Adrenal gland (tissue), 12 donors: ENCODE data around the gene SRRT. TPM values are rescaled to one million over a fixed set of nuclear protein-coding genes. Genes with fewer than 3 reads are reported as not detected.

ENCODE experiments used
- DNase-seq, 7 donors: peaks; one replicate each; pipeline ENCODE4 v3.0.0-alpha.2; 2019 to 2020
- H3K27ac ChIP-seq, 5 donors: fragments of 200-600 bp; sonication (generic) in 4 of 5; 1 replicate in 3 of 5; 2 replicates in 2 of 5; pipeline versions ENCODE4 v1.5.1 to v1.8.0; 2016 to 2020; ENCODE audit warnings: mild to moderate bottlenecking in 1 of 5
- H3K27me3 ChIP-seq: fragments of 200-600 bp; 2 replicates; pipeline ENCODE4 v1.8.0; 2021
- H3K36me3 ChIP-seq, 2 donors: fragments of 200-600 bp; replicated peaks in 1 of 2; 1 replicate in 1 of 2; 2 replicates in 1 of 2; pipeline versions ENCODE4 v1.5.1 to v1.8.0; 2018 to 2022
- H3K4me1 ChIP-seq, 2 donors: fragments of 200-600 bp; replicated peaks in 1 of 2; 1 replicate in 1 of 2; 2 replicates in 1 of 2; pipeline versions ENCODE4 v1.5.1 to v1.8.0; 2018 to 2021
- H3K4me3 ChIP-seq, 4 donors: fragments of 200-600 bp; sonication (generic) in 3 of 4; one replicate each; pipeline ENCODE4 v1.5.1; 2016 to 2018
- H3K9me3 ChIP-seq, 3 donors: fragments of 200-600 bp; sonication (generic) in 1 of 3; replicated peaks in 1 of 3; 1 replicate in 2 of 3; 2 replicates in 1 of 3; pipeline versions ENCODE4 v1.5.1 to v1.8.0; 2016 to 2021
- POLR2A ChIP-seq, 2 donors: fragments of 450-650 bp; IDR thresholded peaks; one replicate each; pipeline ENCODE4 v1.6.1; 2017; ENCODE audit warnings: antibody characterized with exemption in 2 of 2, mild to moderate bottlenecking in 2 of 2, moderate library complexity in 1 of 2
- WGBS, 4 donors: extraction: QIAGEN DNeasy Blood & Tissue Kit in 2 of 4; methylation state at CpG; one replicate each; pipeline versions ENCODE4 v1.1.5 to v1.1.7; 2013 to 2017; 5-methylcytosine and 5-hydroxymethylcytosine counted together
- intact Hi-C, 2 donors: fragments of 100-400 bp; cut with DNase I; formaldehyde crosslinking; loops; one replicate each; pipeline versions ENCODE4 v1.14.1 to v1.15.0; 2022 to 2023
- polyA plus RNA-seq, 3 donors: library from polyadenylated mRNA; stranded (reverse); fragments of 200-250 nt in 2 of 3; fragments of 350-450 nt in 1 of 3; fragmentation: Illumina TruSeq in 1 of 3; extraction: RNeasy Lipid Tissue Mini Kit (QIAGEN cat#74804) in 1 of 3; gene quantifications; one replicate each; pipeline ENCODE4 v1.2.3, GENCODE V29; 2013 to 2014
- total RNA-seq, 9 donors: library from RNA; depleted of rRNA in 4 of 9; stranded (reverse); fragments of >200 nt in 4 of 9; fragments of 120-200 nt in 1 of 9; fragmentation: NEBNext Ultra II Directional in 1 of 9; extraction: Animal tissue kit (Norgen Biotek cat#: 25700) in 1 of 9; gene quantifications; one replicate each; pipeline versions ENCODE4 v1.1.0 to v1.2.4, GENCODE V29; 2013 to 2023
- TF ChIP-seq, protein P1 (sequence below), 6 experiments: fragments of 450-650 bp in 4 of 6; fragments of 200-600 bp in 2 of 6; sonication (generic) in 1 of 6; IDR thresholded peaks; 1 replicate in 5 of 6; 2 replicates in 1 of 6; pipeline versions ENCODE4 v1.5.1 to v1.8.0; 2016 to 2021; ENCODE audit warnings: antibody characterized with exemption in 6 of 6, mild to moderate bottlenecking in 2 of 6, moderate library complexity in 1 of 6
- donor health status: healthy with polysubstance abuse.
- donor health status: Bipolar disorder and iron deficiency.
- donor health status: DM: yes; HTN: yes; CAD: no.
- donor health status: DM: no; HTN: no; CAD: no.
- donor health status: DM: no; HTN: no; CAD: no.
- donor health status: DM: yes; HTN: yes; CAD: no.

SRRT gene
- total and polyA plus RNA-seq, 12 donors = 44.0 to 289 (median 97.1) TPM

DNA sequence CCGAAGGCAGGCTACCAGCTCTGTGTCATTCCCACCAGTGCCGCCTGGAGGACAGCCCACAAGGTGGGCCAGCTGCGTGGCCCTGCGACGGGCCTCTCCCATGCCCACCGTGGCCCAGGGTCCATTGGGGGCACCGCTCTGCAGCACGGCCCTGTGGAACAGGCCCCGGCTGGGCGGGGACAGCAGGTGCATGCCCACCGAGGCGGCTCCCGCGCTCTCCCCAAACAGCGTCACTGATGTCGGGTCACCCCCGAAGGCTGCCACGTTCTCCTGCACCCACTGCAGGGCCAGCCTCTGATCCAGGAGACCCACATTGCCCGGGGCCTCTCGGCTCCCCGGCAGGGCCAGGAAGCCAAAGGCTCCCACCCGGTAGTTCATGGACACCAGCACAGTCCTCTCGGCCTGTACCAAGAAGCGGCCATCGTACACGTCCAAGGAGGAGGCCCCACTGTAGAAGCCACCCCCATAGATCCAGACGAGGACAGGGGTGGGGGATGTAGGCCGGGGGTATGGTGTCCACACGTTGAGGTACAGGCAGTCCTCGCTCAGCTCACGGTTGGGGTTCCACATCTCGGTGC, 18.5 kb downstream of the SRRT start:
- Histone ChIP-seq H3K27me3 (peaks cover 29% of the 10 kb centered on the region), H3K36me3 (peaks cover 0 to under 1% of the 10 kb centered on the region in 2 donors), H3K9me3 (no peaks in the 10 kb centered on the region), H3K27ac (no peak overlapping the region), H3K4me1 (peaks cover 24 to 36% of the 10 kb centered on the region in 2 donors), H3K4me3 (no peak overlapping the region)
- peak in 1 of 7 donors; percentile 29 for DNase-seq
- intact Hi-C loops = loop anchor here in 1 of 2 donors (10.0 kb wide), 2 partner anchors 271 to 391 kb away; partner anchors contain the start of gene VGF
- 88 to 92% (median 91%) methylated on average over 11 to 32 of the region's 32 CpGs for WGBS, 4 donors
- no peak for TF ChIP-seq POLR2A (IDR thresholded peaks at IDR 0.05)
- TF ChIP-seq, protein P1, sequence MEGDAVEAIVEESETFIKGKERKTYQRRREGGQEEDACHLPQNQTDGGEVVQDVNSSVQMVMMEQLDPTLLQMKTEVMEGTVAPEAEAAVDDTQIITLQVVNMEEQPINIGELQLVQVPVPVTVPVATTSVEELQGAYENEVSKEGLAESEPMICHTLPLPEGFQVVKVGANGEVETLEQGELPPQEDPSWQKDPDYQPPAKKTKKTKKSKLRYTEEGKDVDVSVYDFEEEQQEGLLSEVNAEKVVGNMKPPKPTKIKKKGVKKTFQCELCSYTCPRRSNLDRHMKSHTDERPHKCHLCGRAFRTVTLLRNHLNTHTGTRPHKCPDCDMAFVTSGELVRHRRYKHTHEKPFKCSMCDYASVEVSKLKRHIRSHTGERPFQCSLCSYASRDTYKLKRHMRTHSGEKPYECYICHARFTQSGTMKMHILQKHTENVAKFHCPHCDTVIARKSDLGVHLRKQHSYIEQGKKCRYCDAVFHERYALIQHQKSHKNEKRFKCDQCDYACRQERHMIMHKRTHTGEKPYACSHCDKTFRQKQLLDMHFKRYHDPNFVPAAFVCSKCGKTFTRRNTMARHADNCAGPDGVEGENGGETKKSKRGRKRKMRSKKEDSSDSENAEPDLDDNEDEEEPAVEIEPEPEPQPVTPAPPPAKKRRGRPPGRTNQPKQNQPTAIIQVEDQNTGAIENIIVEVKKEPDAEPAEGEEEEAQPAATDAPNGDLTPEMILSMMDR (IDR thresholded peaks at IDR 0.05) = no peak

DNA sequence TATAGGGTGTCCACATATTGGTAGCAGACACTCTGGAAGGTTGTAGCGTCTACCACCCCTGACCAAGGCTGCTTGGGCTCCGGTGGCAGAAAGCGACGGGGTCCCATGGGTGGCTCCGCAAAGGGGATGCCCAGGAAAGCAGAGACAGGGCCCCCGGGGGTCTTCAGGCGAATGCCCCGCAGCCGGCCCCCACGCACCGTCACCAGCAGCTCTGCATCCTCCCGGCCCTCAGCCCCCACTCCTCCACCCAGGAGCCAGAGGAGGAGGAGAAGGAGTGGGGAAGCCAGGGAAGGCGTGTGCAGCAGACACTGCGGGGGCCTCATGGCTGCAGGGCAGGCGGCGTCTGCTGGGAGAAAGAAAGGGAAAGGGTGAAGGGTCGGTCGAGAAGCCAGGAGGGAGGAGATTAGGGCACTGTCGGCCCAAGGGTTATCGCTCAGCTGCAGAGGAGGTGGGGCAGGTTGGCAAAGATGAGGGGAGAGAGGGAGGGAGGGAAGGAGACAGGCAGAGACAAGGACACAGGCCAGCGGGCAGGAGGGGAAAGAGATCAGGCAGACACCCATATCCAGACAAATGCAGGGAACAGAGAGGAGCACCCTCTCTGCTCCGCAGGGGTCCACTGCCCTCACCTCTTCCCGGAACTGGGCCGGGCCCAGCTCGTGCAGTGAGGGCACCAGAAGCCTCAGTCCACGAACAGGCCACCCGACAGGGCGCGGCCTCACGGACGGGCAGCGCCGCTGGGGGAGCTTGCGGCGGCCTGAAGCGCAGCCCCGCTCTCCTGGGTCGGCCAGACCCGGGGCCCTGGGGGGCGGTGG, 19.2 kb downstream of the SRRT start:
- H3K36me3 ChIP-seq = no peaks in the 10 kb centered on the region
- intact Hi-C loops = loop anchor here in 1 of 2 donors (10.0 kb wide), 2 partner anchors 271 to 391 kb away; partner anchors contain the start of gene VGF
- peaks cover 17 to 29% of the 10 kb centered on the region in 2 donors for H3K4me1 ChIP-seq
- H3K27ac ChIP-seq = no peak overlapping the region
- peaks cover 29% of the 10 kb centered on the region for H3K27me3 ChIP-seq
- no peaks in the 10 kb centered on the region for H3K9me3 ChIP-seq
- peak overlapping the region in 1 of 4 donors; percentile 35 for H3K4me3 ChIP-seq
- WGBS, 4 donors = 38 to 54% (median 41%) methylated on average over 17 to 40 of the region's 40 CpGs
- TF ChIP-seq, protein P1 (IDR thresholded peaks at IDR 0.05) = no peak
- TF ChIP-seq POLR2A (IDR thresholded peaks at IDR 0.05) = no peak
- DNase-seq = peak in 2 of 7 donors; percentile 24 to 40

DNA sequence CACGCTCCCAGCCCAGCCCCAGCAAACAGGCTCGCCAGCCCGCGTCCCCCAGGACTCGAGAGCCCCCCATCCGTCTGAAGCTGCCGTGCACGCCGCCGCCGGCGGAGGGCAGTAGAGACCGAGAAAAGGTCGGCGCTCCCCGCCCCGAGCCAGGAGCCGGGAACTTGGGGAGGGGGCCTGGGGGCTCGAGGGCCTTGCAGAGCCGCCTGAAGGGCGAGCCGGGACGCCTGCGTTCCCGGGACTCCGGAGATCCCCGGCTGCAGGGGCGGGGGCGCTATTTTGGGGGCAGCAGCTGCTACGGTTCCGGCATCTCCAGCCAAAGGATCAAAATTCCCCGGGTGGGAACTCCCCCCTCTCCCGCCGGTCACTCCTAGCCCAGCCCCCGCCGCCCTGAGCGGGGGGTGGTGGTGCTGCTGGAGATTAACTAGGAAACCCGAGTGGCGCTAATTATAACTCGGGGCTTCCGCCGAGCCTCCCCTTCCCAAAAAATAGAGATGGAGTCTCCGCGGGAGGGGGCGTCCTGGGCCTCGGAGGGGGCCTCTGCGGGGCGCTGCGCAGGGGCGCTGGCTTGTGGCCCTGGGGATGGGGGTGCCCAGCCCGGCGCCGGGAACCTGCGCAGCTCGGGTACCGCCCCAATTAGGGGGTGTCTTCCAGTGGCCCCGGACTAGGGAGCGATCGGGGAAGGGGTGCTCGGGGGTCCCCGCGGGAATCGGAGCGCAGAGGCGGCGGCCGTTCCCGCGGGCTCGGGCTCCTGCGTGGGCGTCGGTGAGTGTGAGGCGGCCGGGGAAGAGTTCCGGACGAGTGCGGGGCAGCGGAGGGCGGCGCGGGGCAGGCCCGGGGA, 20.2 kb downstream of the SRRT start:
- intact Hi-C loops = loop anchor here (5.0 to 10.0 kb wide), 3 partner anchors 167 to 390 kb away; partner anchors contain the start of gene VGF (in 1 of the 2)
- TF ChIP-seq POLR2A (IDR thresholded peaks at IDR 0.05) = no peak
- TF ChIP-seq, protein P1 (IDR thresholded peaks at IDR 0.05) = peak; percentile 46 to 76 (median 60)
- H3K4me3 ChIP-seq = peak overlapping the region in 1 of 4 donors; percentile 35
- H3K4me1 ChIP-seq = peaks cover 16 to 26% of the 10 kb centered on the region in 2 donors
- DNase-seq = peak in 3 of 7 donors; percentile 35 to 65 (median 52)
- H3K36me3 ChIP-seq = no peaks in the 10 kb centered on the region
- no peaks in the 10 kb centered on the region for H3K9me3 ChIP-seq
- H3K27ac ChIP-seq = peak overlapping the region in 1 of 5 donors; percentile 62
- peaks cover 29% of the 10 kb centered on the region for H3K27me3 ChIP-seq
- 0 to 1% (median 1%) methylated on average over 5 to 83 of the region's 83 CpGs; no CpG with 5 or more reads in 1 of the 4 donors for WGBS, 4 donors
